SK-N-SH (cell line): ENCODE measurements around the gene MEPCE. TPM values are rescaled to one million over a fixed set of nuclear protein-coding genes. Genes with fewer than 3 reads are reported as not detected.

Experiments used
- CTCF ChIA-PET: fragments of 300-600, 350-600 bp; formaldehyde crosslinking; extraction: SDS; loops from one replicate; lab custom pipeline; 2021; lab: Yijun Ruan, JAX
- POLR2A ChIA-PET: fragments of 350-600 bp; sonication (Branson Sonifier 250); formaldehyde crosslinking; extraction: SDS; loops from one replicate; lab custom pipeline; 2020; ENCODE audit warnings: antibody characterized with exemption, inconsistent platforms; lab: Yijun Ruan, JAX
- DNase-seq: peaks from one replicate; pipeline ENCODE4 v3.0.0; 2012
- H2AFZ ChIP-seq: fragments of 200-600 bp; sonication (generic); 2 replicates; pipeline ENCODE4 v1.8.1; 2016; ENCODE audit warnings: antibody characterized with exemption, mild to moderate bottlenecking, low read depth
- H3F3A ChIP-seq: fragments of 200-600 bp; sonication (generic); replicated peaks from 2 replicates; pipeline ENCODE3; 2016; ENCODE audit warnings: antibody characterized with exemption, mild to moderate bottlenecking; ENCODE audit not compliant: insufficient read depth
- H3K27ac ChIP-seq, 2 experiments: fragments of 200-500 bp in 1 of 2; fragments of 200-600 bp in 1 of 2; sonication (Bioruptor generic) in 1 of 2; sonication (generic), shearing (Covaris generic) in 1 of 2; 2 replicates each; pipeline versions ENCODE4 v1.5.1 to v1.6.1; 2014 to 2016; ENCODE audit warnings: low read depth in 2 of 2, inconsistent platforms in 1 of 2, low read length in 1 of 2, mild to moderate bottlenecking in 1 of 2, mixed read lengths in 1 of 2
- H3K27me3 ChIP-seq: fragments of 200-600 bp; sonication (generic), shearing (Covaris generic); 2 replicates; pipeline ENCODE4 v1.6.1; 2016; ENCODE audit warnings: mixed run types; ENCODE audit not compliant: insufficient read depth
- H3K36me3 ChIP-seq, 2 experiments: fragments of 200-500 bp in 1 of 2; fragments of 200-600 bp in 1 of 2; sonication (Bioruptor generic) in 1 of 2; sonication (generic) in 1 of 2; replicated peaks in 1 of 2; 2 replicates each; pipeline versions ENCODE3 to v1.5.1; 2014 to 2016; ENCODE audit warnings: low read length in 1 of 2, mild to moderate bottlenecking in 1 of 2; ENCODE audit not compliant: insufficient read depth in 2 of 2, control insufficient read depth in 1 of 2
- H3K4me1 ChIP-seq, 2 experiments: fragments of 200-500 bp in 1 of 2; fragments of 200-600 bp in 1 of 2; sonication (Bioruptor generic) in 1 of 2; sonication (generic), shearing (Covaris generic) in 1 of 2; 2 replicates each; pipeline versions ENCODE4 v1.5.1 to v1.6.1; 2014 to 2016; ENCODE audit warnings: low read depth in 1 of 2, low read length in 1 of 2, mixed run types in 1 of 2; ENCODE audit not compliant: insufficient read depth in 2 of 2, control insufficient read depth in 1 of 2
- H3K4me2 ChIP-seq: fragments of 200-600 bp; sonication (generic), shearing (Covaris generic); 2 replicates; pipeline ENCODE4 v1.6.1; 2017; ENCODE audit warnings: mixed run types
- H3K4me3 ChIP-seq, 2 experiments: fragments of 200-500 bp in 1 of 2; fragments of 200-600 bp in 1 of 2; sonication (Bioruptor generic) in 1 of 2; sonication (generic), shearing (Covaris generic) in 1 of 2; 2 replicates each; pipeline versions ENCODE4 v1.5.1 to v1.8.1; 2014 to 2016; ENCODE audit warnings: low read depth in 2 of 2, inconsistent platforms in 1 of 2, low read length in 1 of 2, mild to moderate bottlenecking in 1 of 2, mixed read lengths in 1 of 2, moderate library complexity in 1 of 2
- H3K79me2 ChIP-seq: fragments of 200-600 bp; sonication (generic); 2 replicates; pipeline ENCODE4 v1.8.1; 2017; ENCODE audit warnings: mild to moderate bottlenecking; ENCODE audit not compliant: insufficient read depth
- H3K9ac ChIP-seq: fragments of 200-600 bp; sonication (generic); 2 replicates; pipeline ENCODE4 v1.6.1; 2017; ENCODE audit warnings: mixed run types
- H3K9me2 ChIP-seq: fragments of 200-600 bp; sonication (generic); 2 replicates; pipeline ENCODE4 v1.6.1; 2017; ENCODE audit warnings: mixed run types
- H3K9me3 ChIP-seq: fragments of 200-600 bp; sonication (generic); 2 replicates; pipeline ENCODE4 v1.6.1; 2017; ENCODE audit warnings: mixed run types, mild to moderate bottlenecking, moderate library complexity
- H4K20me1 ChIP-seq: fragments of 200-600 bp; sonication (generic); 2 replicates; pipeline ENCODE4 v1.6.1; 2017; ENCODE audit warnings: mild to moderate bottlenecking, mixed run types; ENCODE audit not compliant: insufficient read depth
- CHD2 ChIP-seq: fragments of 150-350 bp; IDR thresholded peaks from 2 replicates; pipeline ENCODE4 v1.6.1; 2018; ENCODE audit warnings: low read length; ENCODE audit not compliant: partially characterized antibody
- EZH2phosphoT487 ChIP-seq: fragments of 200-600 bp; sonication (generic); IDR thresholded peaks from 2 replicates; pipeline ENCODE4 v1.6.1; 2017; ENCODE audit warnings: low read depth, mixed run types, mild to moderate bottlenecking, antibody characterized with exemption, moderate library complexity, borderline replicate concordance
- FOXJ3 ChIP-seq: sonication (generic); formaldehyde crosslinking; IDR thresholded peaks from 2 replicates; pipeline ENCODE4 v1.5.1; 2020; ENCODE audit warnings: mild to moderate bottlenecking, missing genetic modification reagents
- GABPA ChIP-seq: IDR thresholded peaks from 2 replicates; pipeline ENCODE4 v1.4.0; 2012; ENCODE audit warnings: low read depth, mild to moderate bottlenecking
- MEF2A ChIP-seq: IDR thresholded peaks from 2 replicates; pipeline ENCODE4 v1.4.0; 2012; ENCODE audit warnings: low read depth, borderline replicate concordance
- MXI1 ChIP-seq: IDR thresholded peaks from 2 replicates; pipeline ENCODE4 v1.6.1; 2012; ENCODE audit warnings: mild to moderate bottlenecking, low read depth, low read length, improper control_type of control experiment
- NFIC ChIP-seq: IDR thresholded peaks from 2 replicates; pipeline ENCODE4 v1.4.0; 2012; ENCODE audit warnings: borderline replicate concordance
- NRF1 ChIP-seq: IDR thresholded peaks from 2 replicates; pipeline ENCODE4 v1.6.1; 2012; ENCODE audit warnings: low read depth, mild to moderate bottlenecking, low read length
- RAD21 ChIP-seq: IDR thresholded peaks from 2 replicates; pipeline ENCODE4 v1.6.1; 2012; ENCODE audit warnings: mild to moderate bottlenecking, low read length
- RFX5 ChIP-seq: IDR thresholded peaks from 2 replicates; pipeline ENCODE4 v1.6.1; 2012; ENCODE audit warnings: mild to moderate bottlenecking, improper control_type of control experiment, low read length
- RXRA ChIP-seq: IDR thresholded peaks from 2 replicates; pipeline ENCODE4 v1.4.0; 2012; ENCODE audit warnings: low read depth, mild to moderate bottlenecking, borderline replicate concordance
- SIN3A ChIP-seq: IDR thresholded peaks from 2 replicates; pipeline ENCODE4 v1.6.1; 2012; ENCODE audit warnings: low read depth, mild to moderate bottlenecking, low read length, moderate library complexity, borderline replicate concordance
- SMC3 ChIP-seq: IDR thresholded peaks from 2 replicates; pipeline ENCODE4 v1.6.1; 2012; ENCODE audit warnings: low read depth, low read length, improper control_type of control experiment
- TAF1 ChIP-seq: IDR thresholded peaks from 2 replicates; pipeline ENCODE4 v1.6.1; 2012; ENCODE audit warnings: low read depth, mild to moderate bottlenecking, low read length, moderate library complexity, borderline replicate concordance
- TCF12 ChIP-seq: IDR thresholded peaks from 2 replicates; pipeline ENCODE4 v1.4.0; 2012
- YY1 ChIP-seq: IDR thresholded peaks from 2 replicates; pipeline ENCODE4 v1.4.0; 2012; ENCODE audit warnings: low read depth, mild to moderate bottlenecking
- polyA plus RNA-seq, 3 experiments: library from polyadenylated mRNA; depleted of rRNA; stranded (reverse); fragments of >200 nt; gene quantifications; 2 replicates each; pipeline ENCODE4 v1.2.3, GENCODE V29; 2012
- TF ChIP-seq, protein P1 (sequence below): IDR thresholded peaks from 2 replicates; pipeline ENCODE4 v1.4.0; 2012; ENCODE audit warnings: low read depth, borderline replicate concordance
- TF ChIP-seq, protein P2 (sequence below): fragments of 150-350 bp; IDR thresholded peaks from 2 replicates; pipeline ENCODE4 v1.6.1; 2016; ENCODE audit warnings: mild to moderate bottlenecking, low read depth, low read length
- TF ChIP-seq, protein P3 (sequence below): IDR thresholded peaks from 2 replicates; pipeline ENCODE4 v1.4.0; 2012; ENCODE audit warnings: low read depth

MEPCE gene
- polyA plus RNA-seq, 1 of the 3 experiments (the other 2 are of a cell fraction), result 20.2 TPM

DNA sequence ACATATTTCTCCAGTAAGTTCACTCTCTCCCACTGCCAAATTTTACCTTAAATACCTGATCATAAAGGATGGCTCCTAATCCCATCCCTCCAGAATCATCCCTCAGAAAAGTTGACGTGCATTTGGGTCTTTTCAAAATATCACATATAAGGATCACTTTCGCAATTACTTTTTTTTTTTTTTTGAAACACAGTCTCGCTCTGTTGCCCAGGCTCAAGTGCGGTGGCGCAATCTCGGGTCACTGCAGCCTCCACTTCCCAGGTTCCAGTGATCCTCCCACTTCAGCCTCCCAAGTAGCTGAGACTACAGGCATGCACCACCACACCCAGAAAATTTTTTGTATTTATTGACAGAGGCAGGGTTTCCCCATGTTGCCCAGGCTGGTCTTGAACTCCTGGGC, 18.5 kb upstream of the MEPCE start (continued):
- TF ChIP-seq, protein P1, sequence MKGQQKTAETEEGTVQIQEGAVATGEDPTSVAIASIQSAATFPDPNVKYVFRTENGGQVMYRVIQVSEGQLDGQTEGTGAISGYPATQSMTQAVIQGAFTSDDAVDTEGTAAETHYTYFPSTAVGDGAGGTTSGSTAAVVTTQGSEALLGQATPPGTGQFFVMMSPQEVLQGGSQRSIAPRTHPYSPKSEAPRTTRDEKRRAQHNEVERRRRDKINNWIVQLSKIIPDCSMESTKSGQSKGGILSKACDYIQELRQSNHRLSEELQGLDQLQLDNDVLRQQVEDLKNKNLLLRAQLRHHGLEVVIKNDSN, result no peak

DNA sequence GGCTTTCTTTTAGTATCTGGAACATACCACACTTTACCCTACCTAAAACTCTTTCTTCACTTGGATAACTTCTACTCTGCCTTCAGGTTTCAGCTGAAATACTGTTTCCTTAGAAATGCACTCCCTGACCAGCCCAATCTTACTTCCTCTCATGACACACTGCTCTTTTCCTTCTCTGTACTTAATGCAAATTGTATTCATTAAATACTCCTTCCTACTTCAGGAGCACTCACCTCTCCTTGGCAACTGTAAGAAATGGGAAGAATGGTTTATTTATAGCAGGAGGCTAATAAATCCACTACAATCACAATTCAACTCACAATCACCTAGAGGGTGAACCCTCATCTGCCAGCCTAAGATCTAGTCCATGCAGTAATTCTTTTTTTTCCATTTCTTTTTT, 16.3 kb upstream of the MEPCE start:
- no peak overlapping the region for H3K9ac ChIP-seq
- ChIA-PET POLR2A (no interaction called here), CTCF (interaction anchor here (0.6 to 1.3 kb wide), 2 partner anchors 10 to 153 kb away, joined by 3 read pairs; no protein-coding TSS in a partner anchor)
- no peaks in the 10 kb centered on the region for H3K9me2 ChIP-seq
- no peaks in the 10 kb centered on the region for H3K9me3 ChIP-seq
- H3K36me3 ChIP-seq, result no peaks in the 10 kb centered on the region
- no peak overlapping the region for H3K4me2 ChIP-seq
- H4K20me1 ChIP-seq, result no peaks in the 10 kb centered on the region
- H2AFZ ChIP-seq, result no peak overlapping the region
- H3K4me3 ChIP-seq, result no peak overlapping the region
- no peak overlapping the region for H3K27ac ChIP-seq
- no peaks in the 10 kb centered on the region for H3F3A ChIP-seq
- no peaks in the 10 kb centered on the region for H3K27me3 ChIP-seq
- H3K4me1 ChIP-seq, result no peaks in the 10 kb centered on the region
- DNase-seq, result no peak
- H3K79me2 ChIP-seq, result no peaks in the 10 kb centered on the region
- TF ChIP-seq NFIC (no peak), CHD2 (no peak), RXRA (no peak), GABPA (no peak), EZH2phosphoT487 (no peak), SIN3A (no peak), YY1 (no peak), TCF12 (no peak), TAF1 (no peak), MXI1 (no peak), NRF1 (no peak), FOXJ3 (CRISPR knock-in tag) (no peak), SMC3 (no peak), RFX5 (no peak), RAD21 (no peak), MEF2A (no peak)
- TF ChIP-seq, protein P2, sequence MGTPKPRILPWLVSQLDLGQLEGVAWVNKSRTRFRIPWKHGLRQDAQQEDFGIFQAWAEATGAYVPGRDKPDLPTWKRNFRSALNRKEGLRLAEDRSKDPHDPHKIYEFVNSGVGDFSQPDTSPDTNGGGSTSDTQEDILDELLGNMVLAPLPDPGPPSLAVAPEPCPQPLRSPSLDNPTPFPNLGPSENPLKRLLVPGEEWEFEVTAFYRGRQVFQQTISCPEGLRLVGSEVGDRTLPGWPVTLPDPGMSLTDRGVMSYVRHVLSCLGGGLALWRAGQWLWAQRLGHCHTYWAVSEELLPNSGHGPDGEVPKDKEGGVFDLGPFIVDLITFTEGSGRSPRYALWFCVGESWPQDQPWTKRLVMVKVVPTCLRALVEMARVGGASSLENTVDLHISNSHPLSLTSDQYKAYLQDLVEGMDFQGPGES, result no peak
- TF ChIP-seq, protein P3, sequence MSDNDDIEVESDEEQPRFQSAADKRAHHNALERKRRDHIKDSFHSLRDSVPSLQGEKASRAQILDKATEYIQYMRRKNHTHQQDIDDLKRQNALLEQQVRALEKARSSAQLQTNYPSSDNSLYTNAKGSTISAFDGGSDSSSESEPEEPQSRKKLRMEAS, result no peak
